ENCODE measurements around the gene REV3L. TPM values are rescaled to one million over a fixed set of nuclear protein-coding genes. Genes with fewer than 3 reads are reported as not detected.
"Not testable (repeated sequence)": the region's sequence is repeated elsewhere in the genome, so short reads cannot be mapped to it uniquely, and the experiment has no call there.

The REV3L gene
- polyA plus RNA-seq, 1 of the 3 experiments (the other 2 are of a cell fraction), result 7.3 TPM

DNA sequence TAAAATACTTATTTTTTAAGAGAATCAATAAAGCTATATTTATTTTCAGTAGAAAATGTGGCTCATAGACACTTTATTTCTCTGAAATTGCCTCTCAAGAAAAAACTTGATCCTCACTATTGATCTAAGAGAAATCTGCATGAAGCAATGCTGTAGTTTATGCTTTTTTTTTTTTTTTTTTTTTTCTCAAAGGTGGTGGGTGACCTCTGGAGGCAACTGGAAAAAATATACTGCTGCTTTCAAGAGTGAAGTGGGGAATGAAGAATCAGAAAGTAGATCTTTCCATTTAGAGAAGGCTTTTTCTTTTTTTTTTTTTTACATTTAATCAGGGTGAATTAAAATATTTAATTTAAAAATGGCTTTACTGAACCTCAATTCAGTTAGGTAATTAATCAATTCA, 226.4 kb downstream of the REV3L start:
- no peak overlapping the region for H3K4me3 ChIP-seq (ENCODE audit: low read depth in 2 of 2, low read length in 1 of 2)
- no peaks in the 10 kb centered on the region for H3K36me3 ChIP-seq (replicated peaks in 1 of 2; ENCODE audit: control insufficient read depth in 1 of 2, insufficient read depth in 2 of 2, low read length in 1 of 2)
- H4K20me1 ChIP-seq (ENCODE audit: insufficient read depth), result no peaks in the 10 kb centered on the region
- H3F3A ChIP-seq (replicated peaks; ENCODE audit: insufficient read depth), result peaks cover 6% of the 10 kb centered on the region
- H3K4me2 ChIP-seq, result no peak overlapping the region
- no peaks in the 10 kb centered on the region for H3K9me3 ChIP-seq
- no peaks in the 10 kb centered on the region for H3K9me2 ChIP-seq
- ChIA-PET POLR2A (no interaction called here), CTCF (interaction anchor here (1.1 kb wide), 1 partner anchor 234 kb away, joined by 3 read pairs; no protein-coding TSS in a partner anchor)
- no peaks in the 10 kb centered on the region for H3K27me3 ChIP-seq (ENCODE audit: insufficient read depth)
- peaks cover 0 to 10% of the 10 kb centered on the region in 2 experiments; a peak in 2 of 4 replicates for H3K4me1 ChIP-seq (ENCODE audit: control insufficient read depth in 1 of 2, insufficient read depth in 2 of 2, low read depth in 1 of 2, low read length in 1 of 2)
- no peak for DNase-seq
- no peak overlapping the region for H2AFZ ChIP-seq (ENCODE audit: low read depth)
- no peak overlapping the region for H3K9ac ChIP-seq
- peaks cover 23% of the 10 kb centered on the region for H3K79me2 ChIP-seq (ENCODE audit: insufficient read depth)
- H3K27ac ChIP-seq (ENCODE audit: low read depth in 2 of 2, low read length in 1 of 2), result no peak overlapping the region
- TF ChIP-seq RAD21 (IDR thresholded peaks at IDR 0.05; ENCODE audit: low read length), result peak; percentile 53
- TF ChIP-seq, protein P1, sequence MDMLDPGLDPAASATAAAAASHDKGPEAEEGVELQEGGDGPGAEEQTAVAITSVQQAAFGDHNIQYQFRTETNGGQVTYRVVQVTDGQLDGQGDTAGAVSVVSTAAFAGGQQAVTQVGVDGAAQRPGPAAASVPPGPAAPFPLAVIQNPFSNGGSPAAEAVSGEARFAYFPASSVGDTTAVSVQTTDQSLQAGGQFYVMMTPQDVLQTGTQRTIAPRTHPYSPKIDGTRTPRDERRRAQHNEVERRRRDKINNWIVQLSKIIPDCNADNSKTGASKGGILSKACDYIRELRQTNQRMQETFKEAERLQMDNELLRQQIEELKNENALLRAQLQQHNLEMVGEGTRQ (IDR thresholded peaks at IDR 0.05; ENCODE audit: borderline replicate concordance, low read depth, low read length), result no peak
- TF ChIP-seq, protein P2, sequence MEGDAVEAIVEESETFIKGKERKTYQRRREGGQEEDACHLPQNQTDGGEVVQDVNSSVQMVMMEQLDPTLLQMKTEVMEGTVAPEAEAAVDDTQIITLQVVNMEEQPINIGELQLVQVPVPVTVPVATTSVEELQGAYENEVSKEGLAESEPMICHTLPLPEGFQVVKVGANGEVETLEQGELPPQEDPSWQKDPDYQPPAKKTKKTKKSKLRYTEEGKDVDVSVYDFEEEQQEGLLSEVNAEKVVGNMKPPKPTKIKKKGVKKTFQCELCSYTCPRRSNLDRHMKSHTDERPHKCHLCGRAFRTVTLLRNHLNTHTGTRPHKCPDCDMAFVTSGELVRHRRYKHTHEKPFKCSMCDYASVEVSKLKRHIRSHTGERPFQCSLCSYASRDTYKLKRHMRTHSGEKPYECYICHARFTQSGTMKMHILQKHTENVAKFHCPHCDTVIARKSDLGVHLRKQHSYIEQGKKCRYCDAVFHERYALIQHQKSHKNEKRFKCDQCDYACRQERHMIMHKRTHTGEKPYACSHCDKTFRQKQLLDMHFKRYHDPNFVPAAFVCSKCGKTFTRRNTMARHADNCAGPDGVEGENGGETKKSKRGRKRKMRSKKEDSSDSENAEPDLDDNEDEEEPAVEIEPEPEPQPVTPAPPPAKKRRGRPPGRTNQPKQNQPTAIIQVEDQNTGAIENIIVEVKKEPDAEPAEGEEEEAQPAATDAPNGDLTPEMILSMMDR (IDR thresholded peaks at IDR 0.05), result peak; percentile 53
- TF ChIP-seq, protein P3, sequence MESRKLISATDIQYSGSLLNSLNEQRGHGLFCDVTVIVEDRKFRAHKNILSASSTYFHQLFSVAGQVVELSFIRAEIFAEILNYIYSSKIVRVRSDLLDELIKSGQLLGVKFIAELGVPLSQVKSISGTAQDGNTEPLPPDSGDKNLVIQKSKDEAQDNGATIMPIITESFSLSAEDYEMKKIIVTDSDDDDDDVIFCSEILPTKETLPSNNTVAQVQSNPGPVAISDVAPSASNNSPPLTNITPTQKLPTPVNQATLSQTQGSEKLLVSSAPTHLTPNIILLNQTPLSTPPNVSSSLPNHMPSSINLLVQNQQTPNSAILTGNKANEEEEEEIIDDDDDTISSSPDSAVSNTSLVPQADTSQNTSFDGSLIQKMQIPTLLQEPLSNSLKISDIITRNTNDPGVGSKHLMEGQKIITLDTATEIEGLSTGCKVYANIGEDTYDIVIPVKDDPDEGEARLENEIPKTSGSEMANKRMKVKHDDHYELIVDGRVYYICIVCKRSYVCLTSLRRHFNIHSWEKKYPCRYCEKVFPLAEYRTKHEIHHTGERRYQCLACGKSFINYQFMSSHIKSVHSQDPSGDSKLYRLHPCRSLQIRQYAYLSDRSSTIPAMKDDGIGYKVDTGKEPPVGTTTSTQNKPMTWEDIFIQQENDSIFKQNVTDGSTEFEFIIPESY (IDR thresholded peaks at IDR 0.05; ENCODE audit: borderline replicate concordance, low read depth), result no peak
- no peak for TF ChIP-seq JUND (IDR thresholded peaks at IDR 0.05)

DNA sequence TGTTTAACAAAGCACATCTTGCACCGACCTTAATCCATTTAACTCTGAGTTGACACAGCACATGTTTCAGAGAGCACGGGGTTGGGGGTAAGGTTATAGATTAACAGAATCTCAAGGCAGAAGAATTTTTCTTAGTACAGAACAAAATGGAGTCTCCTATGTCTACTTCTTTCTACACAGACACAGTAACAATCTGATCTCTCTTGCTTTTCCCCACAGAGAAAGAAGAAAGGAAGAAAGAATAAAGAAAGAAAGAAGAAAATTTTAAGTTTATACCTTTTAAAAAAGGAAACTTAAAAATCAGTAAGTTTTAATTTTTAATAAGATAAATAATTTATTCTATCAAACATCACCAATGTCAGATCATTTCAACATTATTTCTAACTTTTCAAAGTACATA, 227.2 kb downstream of the REV3L start:
- H2AFZ ChIP-seq (ENCODE audit: low read depth); DNase-seq; H4K20me1 ChIP-seq (ENCODE audit: insufficient read depth); H3K4me2 ChIP-seq; H3K27me3 ChIP-seq (ENCODE audit: insufficient read depth); H3K9ac ChIP-seq; H3K9me3 ChIP-seq; CTCF ChIA-PET; POLR2A ChIA-PET; H3K9me2 ChIP-seq; H3K36me3 ChIP-seq (replicated peaks in 1 of 2; ENCODE audit: control insufficient read depth in 1 of 2, insufficient read depth in 2 of 2, low read length in 1 of 2); H3F3A ChIP-seq (replicated peaks; ENCODE audit: insufficient read depth); H3K4me3 ChIP-seq (ENCODE audit: low read depth in 2 of 2, low read length in 1 of 2); H3K27ac ChIP-seq (ENCODE audit: low read depth in 2 of 2, low read length in 1 of 2); H3K4me1 ChIP-seq (ENCODE audit: control insufficient read depth in 1 of 2, insufficient read depth in 2 of 2, low read depth in 1 of 2, low read length in 1 of 2): not testable (repeated sequence)
- WGBS (ENCODE audit: low lambda C conversion rate), result 17% methylated on average over 1 of the region's 2 CpGs
- peaks cover 15% of the 10 kb centered on the region for H3K79me2 ChIP-seq (ENCODE audit: insufficient read depth)

DNA sequence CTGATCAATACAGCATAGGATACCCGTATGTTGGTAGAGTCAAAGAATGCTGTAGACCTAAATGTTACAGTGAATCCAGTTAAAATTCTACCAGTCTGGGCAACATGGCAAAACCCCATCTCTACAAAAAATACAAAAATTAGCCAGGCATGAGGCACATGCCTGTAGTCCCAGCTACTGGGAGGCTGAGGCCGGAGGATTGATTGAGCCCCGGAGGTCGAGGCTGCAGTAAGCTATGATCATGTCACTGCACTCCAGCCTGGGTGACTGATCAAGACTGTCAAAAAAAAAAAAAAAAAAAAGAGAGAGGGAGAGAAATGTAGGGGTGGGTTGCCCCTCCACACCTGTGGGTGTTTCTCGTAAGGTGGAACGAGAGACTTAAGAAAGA, 228.2 kb downstream of the REV3L start:
- H3K9ac ChIP-seq, result no peak overlapping the region
- H3K27ac ChIP-seq (ENCODE audit: low read depth in 2 of 2, low read length in 1 of 2), result no peak overlapping the region
- H3K9me3 ChIP-seq, result no peaks in the 10 kb centered on the region
- H3K4me1 ChIP-seq (ENCODE audit: control insufficient read depth in 1 of 2, insufficient read depth in 2 of 2, low read depth in 1 of 2, low read length in 1 of 2), result no peaks in the 10 kb centered on the region
- H3K4me2 ChIP-seq, result no peak overlapping the region
- no peaks in the 10 kb centered on the region for H3K36me3 ChIP-seq (replicated peaks in 1 of 2; ENCODE audit: control insufficient read depth in 1 of 2, insufficient read depth in 2 of 2, low read length in 1 of 2)
- H4K20me1 ChIP-seq (ENCODE audit: insufficient read depth), result no peaks in the 10 kb centered on the region
- WGBS (ENCODE audit: low lambda C conversion rate), result 89% methylated on average over 6 of the region's 6 CpGs
- no peaks in the 10 kb centered on the region for H3K9me2 ChIP-seq
- no peak for DNase-seq
- ChIA-PET POLR2A (no interaction called here), CTCF (no interaction called here)
- H2AFZ ChIP-seq (ENCODE audit: low read depth), result no peak overlapping the region
- H3K79me2 ChIP-seq (ENCODE audit: insufficient read depth), result peaks cover 4% of the 10 kb centered on the region; the same call in 1 of the 2 replicates
- H3F3A ChIP-seq (replicated peaks; ENCODE audit: insufficient read depth), result peaks cover 5% of the 10 kb centered on the region
- H3K4me3 ChIP-seq (ENCODE audit: low read depth in 2 of 2, low read length in 1 of 2), result no peak overlapping the region
- no peaks in the 10 kb centered on the region for H3K27me3 ChIP-seq (ENCODE audit: insufficient read depth)
- no peak for TF ChIP-seq RCOR1 (IDR thresholded peaks at IDR 0.05; ENCODE audit: low read length)
- TF ChIP-seq, protein P4, sequence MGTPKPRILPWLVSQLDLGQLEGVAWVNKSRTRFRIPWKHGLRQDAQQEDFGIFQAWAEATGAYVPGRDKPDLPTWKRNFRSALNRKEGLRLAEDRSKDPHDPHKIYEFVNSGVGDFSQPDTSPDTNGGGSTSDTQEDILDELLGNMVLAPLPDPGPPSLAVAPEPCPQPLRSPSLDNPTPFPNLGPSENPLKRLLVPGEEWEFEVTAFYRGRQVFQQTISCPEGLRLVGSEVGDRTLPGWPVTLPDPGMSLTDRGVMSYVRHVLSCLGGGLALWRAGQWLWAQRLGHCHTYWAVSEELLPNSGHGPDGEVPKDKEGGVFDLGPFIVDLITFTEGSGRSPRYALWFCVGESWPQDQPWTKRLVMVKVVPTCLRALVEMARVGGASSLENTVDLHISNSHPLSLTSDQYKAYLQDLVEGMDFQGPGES (IDR thresholded peaks at IDR 0.05; ENCODE audit: low read depth, low read length), result no peak
- no peak for TF ChIP-seq NFIC (IDR thresholded peaks at IDR 0.05; ENCODE audit: borderline replicate concordance)
- no peak for TF ChIP-seq GATA2 (CRISPR knock-in tag; IDR thresholded peaks at IDR 0.05)
- TF ChIP-seq YY1 (IDR thresholded peaks at IDR 0.05; ENCODE audit: low read depth), result no peak
- no peak for TF ChIP-seq TEAD4 (IDR thresholded peaks at IDR 0.05; ENCODE audit: borderline replicate concordance, insufficient read depth)
- TF ChIP-seq GABPA (IDR thresholded peaks at IDR 0.05; ENCODE audit: low read depth), result no peak
- TF ChIP-seq RAD21 (IDR thresholded peaks at IDR 0.05; ENCODE audit: low read length), result no peak
- no peak for TF ChIP-seq MXI1 (IDR thresholded peaks at IDR 0.05; ENCODE audit: low read depth, low read length)
- TF ChIP-seq POLR2AphosphoS5 (IDR thresholded peaks at IDR 0.05; ENCODE audit: low read depth, low read length), result no peak
- TF ChIP-seq, protein P3 (IDR thresholded peaks at IDR 0.05; ENCODE audit: borderline replicate concordance, low read depth), result no peak
- no peak for TF ChIP-seq MEF2A (IDR thresholded peaks at IDR 0.05; ENCODE audit: borderline replicate concordance, low read depth)
